ENCODE data around the gene PAQR3.
A peak's percentile ranks its signal among the peaks of the same experiment; 100 is the strongest.
"Not testable (repeated sequence)": the region's sequence is repeated elsewhere in the genome, so short reads cannot be mapped to it uniquely, and the experiment has no call there.

The PAQR3 gene

GRCh38 chr4:78870056-78870455 is 69.2 kb downstream of the PAQR3 start:
- no peak for DNase-seq
- H3K27ac ChIP-seq (ENCODE audit: low read length) = no peak overlapping the region
- H3K9me3 ChIP-seq (replicated peaks; ENCODE audit: insufficient read depth, low read length) = no peaks in the 10 kb centered on the region
- no peak overlapping the region for H3K9ac ChIP-seq (ENCODE audit: low read length)
- H3K79me2 ChIP-seq (ENCODE audit: low read length) = no peaks in the 10 kb centered on the region
- H3K27me3 ChIP-seq (replicated peaks; ENCODE audit: insufficient read depth, low read length) = no peaks in the 10 kb centered on the region
- H3K4me3 ChIP-seq (ENCODE audit: low read length) = no peak overlapping the region
- no peaks in the 10 kb centered on the region for H3F3A ChIP-seq (ENCODE audit: insufficient read depth, low read length)
- H4K20me1 ChIP-seq (ENCODE audit: insufficient read depth, low read length) = no peaks in the 10 kb centered on the region
- no peak overlapping the region for H2AFZ ChIP-seq (ENCODE audit: low read length)
- no peaks in the 10 kb centered on the region for H3K4me1 ChIP-seq (ENCODE audit: low read length)
- TF ChIP-seq EZH2phosphoT487 (IDR thresholded peaks at IDR 0.05; ENCODE audit: low read length) = no peak
- H3K9me2 ChIP-seq (replicated peaks; ENCODE audit: insufficient read depth, low read length) = no peaks in the 10 kb centered on the region
- H3K36me3 ChIP-seq (replicated peaks; ENCODE audit: insufficient read depth, low read length) = no peaks in the 10 kb centered on the region
- no peak overlapping the region for H3K4me2 ChIP-seq (ENCODE audit: low read depth, low read length)

- H3F3A ChIP-seq (ENCODE audit: insufficient read depth, low read length); DNase-seq; H3K9me3 ChIP-seq (replicated peaks; ENCODE audit: insufficient read depth, low read length); H3K4me2 ChIP-seq (ENCODE audit: low read depth, low read length); H3K4me1 ChIP-seq (ENCODE audit: low read length); H3K27me3 ChIP-seq (replicated peaks; ENCODE audit: insufficient read depth, low read length); H3K9ac ChIP-seq (ENCODE audit: low read length); H3K4me3 ChIP-seq (ENCODE audit: low read length); H3K9me2 ChIP-seq (replicated peaks; ENCODE audit: insufficient read depth, low read length); H3K79me2 ChIP-seq (ENCODE audit: low read length); H3K27ac ChIP-seq (ENCODE audit: low read length); H2AFZ ChIP-seq (ENCODE audit: low read length); H3K36me3 ChIP-seq (replicated peaks; ENCODE audit: insufficient read depth, low read length); H4K20me1 ChIP-seq (ENCODE audit: insufficient read depth, low read length): not testable (repeated sequence)
These were observed 70.5 kb downstream of the PAQR3 start for GRCh38 chr4:78868712-78869111.

DNA sequence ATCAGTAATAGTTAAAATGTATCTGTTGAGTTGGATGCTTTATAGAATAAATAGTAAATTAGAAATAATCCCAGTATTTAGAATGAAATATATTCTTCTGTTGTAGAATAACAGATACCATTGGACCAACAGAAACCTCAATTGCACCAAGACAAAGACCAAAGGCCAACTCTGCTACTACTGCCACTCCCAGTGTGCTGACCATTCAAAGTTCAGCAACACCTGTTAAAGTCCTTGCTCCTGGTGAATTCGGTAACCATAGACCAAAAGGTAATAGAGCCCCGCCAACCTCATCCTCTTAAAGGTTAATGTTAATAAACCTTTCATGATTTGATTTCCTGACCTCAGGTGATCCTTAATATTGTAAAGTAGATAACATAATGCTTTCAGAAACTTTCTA is 73.8 kb downstream of the PAQR3 start:
- Histone ChIP-seq H3K27ac (ENCODE audit: low read length) (no peak overlapping the region), H3K4me3 (ENCODE audit: low read length) (no peak overlapping the region), H3K9ac (ENCODE audit: low read length) (no peak overlapping the region), H2AFZ (ENCODE audit: low read length) (no peak overlapping the region), H3K9me2 (replicated peaks; ENCODE audit: insufficient read depth, low read length) (no peaks in the 10 kb centered on the region), H3K4me1 (ENCODE audit: low read length) (no peaks in the 10 kb centered on the region), H3K4me2 (ENCODE audit: low read depth, low read length) (no peak overlapping the region), H3K36me3 (replicated peaks; ENCODE audit: insufficient read depth, low read length) (no peaks in the 10 kb centered on the region), H3K27me3 (replicated peaks; ENCODE audit: insufficient read depth, low read length) (no peaks in the 10 kb centered on the region), H3F3A (ENCODE audit: insufficient read depth, low read length) (no peaks in the 10 kb centered on the region), H3K9me3 (replicated peaks; ENCODE audit: insufficient read depth, low read length) (no peaks in the 10 kb centered on the region), H3K79me2 (ENCODE audit: low read length) (no peaks in the 10 kb centered on the region), H4K20me1 (ENCODE audit: insufficient read depth, low read length) (no peaks in the 10 kb centered on the region)
- TF ChIP-seq, protein P1, sequence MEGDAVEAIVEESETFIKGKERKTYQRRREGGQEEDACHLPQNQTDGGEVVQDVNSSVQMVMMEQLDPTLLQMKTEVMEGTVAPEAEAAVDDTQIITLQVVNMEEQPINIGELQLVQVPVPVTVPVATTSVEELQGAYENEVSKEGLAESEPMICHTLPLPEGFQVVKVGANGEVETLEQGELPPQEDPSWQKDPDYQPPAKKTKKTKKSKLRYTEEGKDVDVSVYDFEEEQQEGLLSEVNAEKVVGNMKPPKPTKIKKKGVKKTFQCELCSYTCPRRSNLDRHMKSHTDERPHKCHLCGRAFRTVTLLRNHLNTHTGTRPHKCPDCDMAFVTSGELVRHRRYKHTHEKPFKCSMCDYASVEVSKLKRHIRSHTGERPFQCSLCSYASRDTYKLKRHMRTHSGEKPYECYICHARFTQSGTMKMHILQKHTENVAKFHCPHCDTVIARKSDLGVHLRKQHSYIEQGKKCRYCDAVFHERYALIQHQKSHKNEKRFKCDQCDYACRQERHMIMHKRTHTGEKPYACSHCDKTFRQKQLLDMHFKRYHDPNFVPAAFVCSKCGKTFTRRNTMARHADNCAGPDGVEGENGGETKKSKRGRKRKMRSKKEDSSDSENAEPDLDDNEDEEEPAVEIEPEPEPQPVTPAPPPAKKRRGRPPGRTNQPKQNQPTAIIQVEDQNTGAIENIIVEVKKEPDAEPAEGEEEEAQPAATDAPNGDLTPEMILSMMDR (IDR thresholded peaks at IDR 0.05; ENCODE audit: low read length) = no peak
- TF ChIP-seq EZH2 (optimal IDR thresholded peaks at IDR 0.05; ENCODE audit: low read depth, low read length) = no peak
- TF ChIP-seq EZH2phosphoT487 (IDR thresholded peaks at IDR 0.05; ENCODE audit: low read length) = no peak
- DNase-seq = no peak

DNA sequence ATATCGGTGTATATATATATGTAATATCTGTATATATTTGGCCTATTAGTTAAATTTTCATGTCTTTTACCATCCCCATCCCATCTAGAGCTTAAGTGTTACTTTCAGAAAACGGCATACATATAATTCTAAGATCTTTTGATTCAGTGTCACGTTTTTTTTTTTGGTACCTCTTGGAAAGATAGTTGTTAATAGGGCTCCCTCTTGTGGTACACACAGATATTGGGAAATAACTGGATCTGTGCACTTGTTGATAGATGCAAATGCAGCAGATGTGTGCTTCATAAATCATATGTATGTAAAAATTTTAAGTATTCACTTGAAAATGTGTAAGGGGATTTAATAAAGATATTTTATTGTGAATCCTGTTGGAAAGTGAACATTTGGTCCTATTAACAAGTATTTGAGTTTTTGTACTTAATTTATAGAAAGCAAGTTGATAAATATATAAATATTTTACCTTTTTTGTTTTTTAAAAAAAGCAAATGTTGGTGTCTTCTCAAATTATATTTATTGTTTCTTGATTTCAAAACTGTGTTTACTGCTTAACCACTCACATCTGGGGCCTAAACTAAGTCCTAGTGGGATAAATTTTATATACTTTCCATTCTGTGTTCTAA is 74.7 kb downstream of the PAQR3 start:
- no peaks in the 10 kb centered on the region for H3F3A ChIP-seq (ENCODE audit: insufficient read depth, low read length)
- H3K27ac ChIP-seq (ENCODE audit: low read length) = no peak overlapping the region
- no peaks in the 10 kb centered on the region for H3K9me3 ChIP-seq (replicated peaks; ENCODE audit: insufficient read depth, low read length)
- H3K36me3 ChIP-seq (replicated peaks; ENCODE audit: insufficient read depth, low read length) = no peaks in the 10 kb centered on the region
- H3K4me1 ChIP-seq (ENCODE audit: low read length) = no peaks in the 10 kb centered on the region
- no peaks in the 10 kb centered on the region for H4K20me1 ChIP-seq (ENCODE audit: insufficient read depth, low read length)
- H3K4me2 ChIP-seq (ENCODE audit: low read depth, low read length) = no peak overlapping the region
- H3K9me2 ChIP-seq (replicated peaks; ENCODE audit: insufficient read depth, low read length) = no peaks in the 10 kb centered on the region
- H2AFZ ChIP-seq (ENCODE audit: low read length) = no peak overlapping the region
- no peak overlapping the region for H3K9ac ChIP-seq (ENCODE audit: low read length)
- H3K79me2 ChIP-seq (ENCODE audit: low read length) = no peaks in the 10 kb centered on the region
- TF ChIP-seq, protein P1 (IDR thresholded peaks at IDR 0.05; ENCODE audit: low read length) = peak; percentile 67
- no peak for TF ChIP-seq EZH2 (optimal IDR thresholded peaks at IDR 0.05; ENCODE audit: low read depth, low read length)
- no peaks in the 10 kb centered on the region for H3K27me3 ChIP-seq (replicated peaks; ENCODE audit: insufficient read depth, low read length)
- peak; percentile 80 for DNase-seq
- no peak overlapping the region for H3K4me3 ChIP-seq (ENCODE audit: low read length)

All from MM.1S (cell line).